Mesenchymal stem cell (in vitro differentiated cells and primary cell): Measurements from ENCODE around the gene KCNJ16.

ENCODE experiments used
- DNase-seq: peaks from one replicate; pipeline ENCODE4 v3.0.0-alpha.2; 2013
- H2AFZ ChIP-seq: one replicate; pipeline ENCODE4 v1.6.1; 2013; ENCODE audit warnings: low read depth, mild to moderate bottlenecking, control low read depth, inconsistent platforms, low read length, moderate library complexity
- H2AK5ac ChIP-seq: 2 replicates; pipeline ENCODE4 v1.6.1; 2013; ENCODE audit warnings: low read length, moderate library complexity, mild to moderate bottlenecking, inconsistent platforms; ENCODE audit not compliant: severe bottlenecking
- H2BK120ac ChIP-seq: one replicate; pipeline ENCODE4 v1.6.1; 2013; ENCODE audit warnings: low read depth, mild to moderate bottlenecking, inconsistent platforms, low read length, moderate library complexity
- H2BK12ac ChIP-seq, 2 experiments: one replicate each; pipeline ENCODE4 v1.6.1; 2013; ENCODE audit warnings: inconsistent platforms in 2 of 2, low read length in 2 of 2, mild to moderate bottlenecking in 2 of 2, moderate library complexity in 2 of 2, control low read depth in 1 of 2
- H2BK15ac ChIP-seq: one replicate; pipeline ENCODE4 v1.6.1; 2013; ENCODE audit warnings: mild to moderate bottlenecking, low read depth, inconsistent platforms; ENCODE audit not compliant: poor library complexity, severe bottlenecking
- H2BK5ac ChIP-seq: 2 replicates; pipeline ENCODE4 v1.6.1; 2013; ENCODE audit warnings: low read depth, mild to moderate bottlenecking, low read length, control low read depth, inconsistent platforms; ENCODE audit not compliant: poor library complexity, severe bottlenecking
- H3K14ac ChIP-seq, 2 experiments: one replicate each; pipeline ENCODE4 v1.6.1; 2013; ENCODE audit warnings: inconsistent platforms in 2 of 2, low read length in 2 of 2, control low read depth in 1 of 2, mild to moderate bottlenecking in 1 of 2, moderate library complexity in 1 of 2
- H3K18ac ChIP-seq, 2 experiments: one replicate each; pipeline ENCODE4 v1.6.1; 2013; ENCODE audit warnings: inconsistent platforms in 2 of 2, low read length in 2 of 2, control low read depth in 1 of 2, low read depth in 1 of 2, mild to moderate bottlenecking in 1 of 2
- H3K23ac ChIP-seq, 2 experiments: one replicate each; pipeline ENCODE4 v1.6.1; 2013; ENCODE audit warnings: inconsistent platforms in 2 of 2, low read length in 2 of 2, mild to moderate bottlenecking in 2 of 2, moderate library complexity in 2 of 2, control low read depth in 1 of 2
- H3K27ac ChIP-seq: 2 replicates; pipeline ENCODE4 v1.5.1; 2013; ENCODE audit warnings: mild to moderate bottlenecking, moderate library complexity, low read length, control low read depth, inconsistent platforms; ENCODE audit not compliant: poor library complexity, severe bottlenecking
- H3K27me3 ChIP-seq, 2 experiments: 2 replicates each; pipeline versions ENCODE4 v1.6.1 to v1.7.0; 2013; ENCODE audit warnings: low read length in 2 of 2, mild to moderate bottlenecking in 2 of 2, moderate library complexity in 2 of 2, control low read depth in 1 of 2, inconsistent platforms in 1 of 2; ENCODE audit not compliant: control insufficient read depth in 1 of 2, insufficient read depth in 1 of 2
- H3K36me3 ChIP-seq, 2 experiments: 2 replicates each; pipeline versions ENCODE4 v1.6.1 to v1.7.0; 2013; ENCODE audit warnings: low read length in 2 of 2, control low read depth in 1 of 2, inconsistent platforms in 1 of 2, low read depth in 1 of 2, mild to moderate bottlenecking in 1 of 2; ENCODE audit not compliant: insufficient read depth in 2 of 2, control insufficient read depth in 1 of 2
- H3K4ac ChIP-seq, 2 experiments: one replicate each; pipeline ENCODE4 v1.6.1; 2013; ENCODE audit warnings: inconsistent platforms in 2 of 2, low read length in 2 of 2, mild to moderate bottlenecking in 2 of 2, moderate library complexity in 2 of 2, control low read depth in 1 of 2, low read depth in 1 of 2
- H3K4me1 ChIP-seq: 2 replicates; pipeline ENCODE4 v1.6.1; 2013; ENCODE audit warnings: low read depth, low read length, control low read depth; ENCODE audit not compliant: control insufficient read depth, insufficient read depth
- H3K4me2 ChIP-seq: 2 replicates; pipeline ENCODE4 v1.6.1; 2013; ENCODE audit warnings: low read length, mild to moderate bottlenecking, inconsistent platforms; ENCODE audit not compliant: poor library complexity, severe bottlenecking
- H3K4me3 ChIP-seq, 2 experiments: 2 replicates each; pipeline versions ENCODE4 v1.5.1 to v1.7.0; 2013; ENCODE audit warnings: low read length in 2 of 2, mild to moderate bottlenecking in 2 of 2, control low read depth in 1 of 2, low read depth in 1 of 2; ENCODE audit not compliant: insufficient read depth in 1 of 2
- H3K79me1 ChIP-seq: replicated peaks from 2 replicates; pipeline ENCODE4 v1.6.1; 2013; ENCODE audit warnings: mild to moderate bottlenecking, control low read depth, low read length, inconsistent platforms; ENCODE audit not compliant: poor library complexity, severe bottlenecking
- H3K9ac ChIP-seq: 2 replicates; pipeline ENCODE4 v1.7.0; 2013; ENCODE audit warnings: mild to moderate bottlenecking, low read length, moderate library complexity
- H3K9me3 ChIP-seq: 2 replicates; pipeline ENCODE4 v1.7.0; 2013; ENCODE audit warnings: mild to moderate bottlenecking, low read length; ENCODE audit not compliant: control insufficient read depth
- H4K8ac ChIP-seq: one replicate; pipeline ENCODE4 v1.6.1; 2013; ENCODE audit warnings: inconsistent platforms, mild to moderate bottlenecking, low read length, moderate library complexity
- H4K91ac ChIP-seq: one replicate; pipeline ENCODE4 v1.6.1; 2013; ENCODE audit warnings: mild to moderate bottlenecking, low read length, inconsistent platforms
- WGBS: methylation state at CpG from one replicate; pipeline ENCODE4 v1.1.7; 2013; ENCODE audit warnings: mixed read lengths; 5-methylcytosine and 5-hydroxymethylcytosine counted together

Gene KCNJ16

DNA sequence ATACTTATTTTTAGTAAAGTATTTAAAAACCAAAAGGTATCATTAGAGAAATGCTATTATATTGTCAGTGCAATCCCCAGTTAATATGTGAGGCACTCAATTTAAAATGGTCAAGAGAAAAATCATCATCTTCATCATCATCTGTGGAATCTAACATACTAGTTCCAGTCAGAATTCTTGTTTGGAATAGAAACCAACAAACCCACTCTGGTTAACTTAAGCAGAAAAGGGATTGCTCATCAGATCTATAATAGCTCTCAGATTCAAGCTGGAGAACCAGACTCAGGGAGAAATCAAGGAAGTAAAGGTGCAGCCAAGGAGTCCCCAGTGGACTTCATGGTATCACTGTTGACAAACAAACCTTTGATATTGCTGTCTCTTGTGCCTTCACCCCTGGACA lies 43.7 kb upstream of the KCNJ16 start:
- no peaks in the 10 kb centered on the region for H3K36me3 ChIP-seq
- no peak overlapping the region for H3K9ac ChIP-seq
- H2BK5ac ChIP-seq, result no peak overlapping the region
- H3K27me3 ChIP-seq, result no peaks in the 10 kb centered on the region
- no peak overlapping the region for H3K4me2 ChIP-seq
- no peak overlapping the region for H4K91ac ChIP-seq
- H3K4ac ChIP-seq, result no peak overlapping the region
- H3K4me1 ChIP-seq, result no peaks in the 10 kb centered on the region
- H3K23ac ChIP-seq, result no peak overlapping the region
- no peak overlapping the region for H3K18ac ChIP-seq
- no peak overlapping the region for H2BK15ac ChIP-seq
- no peak overlapping the region for H4K8ac ChIP-seq
- H3K27ac ChIP-seq, result no peak overlapping the region
- H3K79me1 ChIP-seq, result no peaks in the 10 kb centered on the region
- no peak overlapping the region for H2BK12ac ChIP-seq
- no peak for DNase-seq
- no peak overlapping the region for H2BK120ac ChIP-seq
- H3K9me3 ChIP-seq, result peaks cover 5% of the 10 kb centered on the region
- no peak overlapping the region for H3K14ac ChIP-seq
- H2AK5ac ChIP-seq, result no peak overlapping the region
- H2AFZ ChIP-seq, result no peak overlapping the region
- no peak overlapping the region for H3K4me3 ChIP-seq

GRCh38 chr17:70033165-70033564 lies 41.9 kb upstream of the KCNJ16 start:
- Histone ChIP-seq H3K9me3 (no peaks in the 10 kb centered on the region), H4K91ac (no peak overlapping the region), H3K4ac (no peak overlapping the region), H3K4me2 (no peak overlapping the region), H3K4me3 (no peak overlapping the region), H2AK5ac (no peak overlapping the region), H3K36me3 (no peaks in the 10 kb centered on the region), H3K23ac (no peak overlapping the region), H3K27me3 (no peaks in the 10 kb centered on the region), H2BK15ac (no peak overlapping the region), H2BK5ac (no peak overlapping the region), H3K9ac (no peak overlapping the region), H3K4me1 (no peaks in the 10 kb centered on the region), H2AFZ (no peak overlapping the region), H2BK120ac (no peak overlapping the region), H4K8ac (no peak overlapping the region), H3K14ac (no peak overlapping the region), H2BK12ac (no peak overlapping the region), H3K27ac (no peak overlapping the region), H3K18ac (no peak overlapping the region), H3K79me1 (no peaks in the 10 kb centered on the region)
- no peak for DNase-seq

- no peak overlapping the region for H3K18ac ChIP-seq
- H3K79me1 ChIP-seq, result no peaks in the 10 kb centered on the region
- H3K4me3 ChIP-seq, result no peak overlapping the region
- H2BK12ac ChIP-seq, result no peak overlapping the region
- no peak overlapping the region for H4K91ac ChIP-seq
- H3K9ac ChIP-seq, result no peak overlapping the region
- DNase-seq, result no peak
- no peak overlapping the region for H2BK120ac ChIP-seq
- no peaks in the 10 kb centered on the region for H3K4me1 ChIP-seq
- no peaks in the 10 kb centered on the region for H3K9me3 ChIP-seq
- H3K14ac ChIP-seq, result no peak overlapping the region
- H3K36me3 ChIP-seq, result no peaks in the 10 kb centered on the region
- no peak overlapping the region for H2BK5ac ChIP-seq
- H2BK15ac ChIP-seq, result no peak overlapping the region
- H4K8ac ChIP-seq, result no peak overlapping the region
- no peak overlapping the region for H3K4me2 ChIP-seq
- 71% methylated on average over 5 of the region's 5 CpGs for WGBS
- no peaks in the 10 kb centered on the region for H3K27me3 ChIP-seq
- H2AK5ac ChIP-seq, result no peak overlapping the region
- H3K23ac ChIP-seq, result no peak overlapping the region
- no peak overlapping the region for H2AFZ ChIP-seq
- H3K4ac ChIP-seq, result no peak overlapping the region
- no peak overlapping the region for H3K27ac ChIP-seq
Measured at GRCh38 chr17:70034158-70034557, 40.9 kb upstream of the KCNJ16 start.

GRCh38 chr17:70037498-70037897 lies 37.5 kb upstream of the KCNJ16 start:
- no peak overlapping the region for H2BK12ac ChIP-seq
- H3K27ac ChIP-seq, result no peak overlapping the region
- H2AK5ac ChIP-seq, result no peak overlapping the region
- 94% methylated on average over 2 of the region's 2 CpGs for WGBS
- no peak overlapping the region for H3K23ac ChIP-seq
- H2BK5ac ChIP-seq, result no peak overlapping the region
- H3K4me2 ChIP-seq, result no peak overlapping the region
- no peak overlapping the region for H3K14ac ChIP-seq
- no peak overlapping the region for H3K9ac ChIP-seq
- DNase-seq, result no peak
- no peaks in the 10 kb centered on the region for H3K79me1 ChIP-seq
- H3K4ac ChIP-seq, result no peak overlapping the region
- H3K9me3 ChIP-seq, result no peaks in the 10 kb centered on the region
- no peaks in the 10 kb centered on the region for H3K36me3 ChIP-seq
- H3K4me3 ChIP-seq, result no peak overlapping the region
- H3K18ac ChIP-seq, result no peak overlapping the region
- no peak overlapping the region for H2AFZ ChIP-seq
- H4K8ac ChIP-seq, result no peak overlapping the region
- no peak overlapping the region for H4K91ac ChIP-seq
- H3K4me1 ChIP-seq, result no peaks in the 10 kb centered on the region
- no peaks in the 10 kb centered on the region for H3K27me3 ChIP-seq
- no peak overlapping the region for H2BK15ac ChIP-seq
- no peak overlapping the region for H2BK120ac ChIP-seq
